Esophagus muscularis mucosa (tissue), 4 donors: ENCODE measurements around the gene CDC14B. TPM values are rescaled to one million over a fixed set of nuclear protein-coding genes. Genes with fewer than 3 reads are reported as not detected.
A peak's percentile ranks its signal among the peaks of the same experiment; 100 is the strongest.
"Not testable (repeated sequence)": the region's sequence is repeated elsewhere in the genome, so short reads cannot be mapped to it uniquely, and the experiment has no call there.

Experiments
- DNase-seq: peaks from one replicate; pipeline ENCODE4 v3.0.0-alpha.2; 2017; ENCODE audit errors: extremely low spot score
- H3K27ac ChIP-seq, 4 donors: fragments of 200-600 bp; sonication (generic); replicated peaks in 1 of 4; 1 replicate in 3 of 4; 2 replicates in 1 of 4; pipeline ENCODE4 v1.5.1; 2016 to 2019; ENCODE audit warnings: mild to moderate bottlenecking in 1 of 4
- H3K27me3 ChIP-seq, 4 donors: fragments of 200-600 bp; sonication (generic); one replicate each; pipeline versions ENCODE4 v1.5.1 to v1.6.0; 2016 to 2019
- H3K36me3 ChIP-seq, 4 donors: fragments of 200-600 bp; sonication (generic); one replicate each; pipeline ENCODE4 v1.5.1; 2016 to 2019
- H3K4me1 ChIP-seq, 4 donors: fragments of 200-600 bp; sonication (generic); one replicate each; pipeline ENCODE4 v1.5.1; 2016 to 2019
- H3K4me3 ChIP-seq, 4 donors: fragments of 200-600 bp; sonication (generic); 1 replicate in 2 of 4; 2 replicates in 2 of 4; pipeline ENCODE4 v1.5.1; 2016 to 2019; ENCODE audit warnings: mild to moderate bottlenecking in 4 of 4, moderate library complexity in 1 of 4
- H3K9me3 ChIP-seq, 4 donors: fragments of 200-600 bp; sonication (generic); 1 replicate in 3 of 4; 2 replicates in 1 of 4; pipeline ENCODE4 v1.5.1; 2016 to 2019
- EP300 ChIP-seq: sonication (generic); formaldehyde crosslinking; IDR thresholded peaks from one replicate; pipeline ENCODE4 v1.6.1; 2017; ENCODE audit warnings: antibody characterized with exemption
- POLR2A ChIP-seq: fragments of 450-650 bp; IDR thresholded peaks from one replicate; pipeline ENCODE4 v1.6.1; 2017; ENCODE audit warnings: antibody characterized with exemption, moderate library complexity, mild to moderate bottlenecking, low read depth
- POLR2AphosphoS5 ChIP-seq, 2 donors: sonication (generic); formaldehyde crosslinking; IDR thresholded peaks; one replicate each; pipeline ENCODE4 v1.6.1; 2017; ENCODE audit warnings: antibody characterized with exemption in 2 of 2
- WGBS: methylation state at CpG from one replicate; pipeline ENCODE4 v1.1.5; 2018; 5-methylcytosine and 5-hydroxymethylcytosine counted together
- intact Hi-C: fragments of 100-400 bp; cut with DNase I; formaldehyde crosslinking; loops from one replicate; pipeline ENCODE4 v1.15.1; 2023
- total RNA-seq, 4 donors: library from RNA; depleted of rRNA; stranded (reverse); fragments of >200 nt; gene quantifications; one replicate each; pipeline versions ENCODE4 v1.1.0 to v1.2.1, GENCODE V29; 2016
- TF ChIP-seq, protein P1 (sequence below), 3 experiments: fragments of 200-600 bp in 2 of 3; fragments of 450-650 bp in 1 of 3; sonication (generic) in 2 of 3; IDR thresholded peaks; one replicate each; pipeline ENCODE4 v1.5.1; 2017 to 2019; ENCODE audit warnings: antibody characterized with exemption in 3 of 3, mild to moderate bottlenecking in 2 of 3, moderate library complexity in 1 of 3

The CDC14B gene
- total RNA-seq, 4 donors from 2014 or later: 22.0 to 39.7 (median 27.0) TPM

GRCh38 chr9:96618209-96619123 is 1.2 kb downstream of the CDC14B start:
- no peaks in the 10 kb centered on the region for H3K9me3 ChIP-seq
- H3K27ac ChIP-seq: peak overlapping the region; percentile 85 to 92 (median 88)
- intact Hi-C loops: loop anchor here (5.0 kb wide), 2 partner anchors 34 to 51 kb away; no protein-coding TSS in a partner anchor
- WGBS: 30% methylated on average over 17 of the region's 69 CpGs
- peak; percentile 91 for DNase-seq
- peaks cover 0 to 28% (median 21%) of the 10 kb centered on the region in 4 donors for H3K4me1 ChIP-seq
- no peaks in the 10 kb centered on the region for H3K36me3 ChIP-seq
- TF ChIP-seq POLR2A: peak; percentile 17
- no peak for TF ChIP-seq POLR2AphosphoS5 (IDR thresholded peaks at IDR 0.05)
- no peak for TF ChIP-seq EP300
- no peaks in the 10 kb centered on the region for H3K27me3 ChIP-seq
- H3K4me3 ChIP-seq: peak overlapping the region; percentile 89 to 93 (median 92)

DNA sequence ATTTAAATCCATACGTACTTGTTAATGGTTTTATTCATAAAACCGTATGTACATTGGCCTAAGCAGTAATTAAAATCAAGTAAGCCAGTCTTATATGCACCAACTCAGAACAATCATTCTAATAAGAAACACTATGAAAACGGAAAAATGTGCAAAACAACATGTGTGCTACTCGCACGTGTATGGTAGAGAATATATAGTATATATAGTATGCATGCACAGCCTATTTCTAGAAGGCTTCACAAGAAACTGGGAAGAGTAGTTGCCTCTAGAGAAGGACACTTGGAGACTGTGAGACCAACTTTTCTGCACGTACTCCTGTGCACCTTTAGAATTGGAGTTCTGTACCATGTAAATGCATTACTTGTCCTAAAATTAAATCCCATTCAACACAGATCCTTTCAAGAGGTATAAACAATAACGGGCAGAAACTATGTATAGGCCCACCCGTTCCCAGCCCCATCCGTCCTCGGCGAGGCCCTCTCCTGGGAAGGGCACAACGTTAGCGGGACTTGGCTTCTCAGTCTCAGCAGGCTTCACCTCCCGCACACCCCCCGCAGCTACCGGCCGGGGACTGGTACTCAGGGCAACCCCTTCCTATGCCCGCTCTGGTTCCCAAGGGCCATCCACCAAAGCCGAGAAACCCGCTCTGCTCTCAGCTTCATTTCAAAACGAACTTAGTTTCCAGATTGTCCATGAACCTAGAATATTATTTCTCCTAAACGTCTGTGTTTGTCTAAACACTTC is 2.0 kb downstream of the CDC14B start:
- no peaks in the 10 kb centered on the region for H3K9me3 ChIP-seq
- no peak for TF ChIP-seq EP300
- TF ChIP-seq, protein P1, sequence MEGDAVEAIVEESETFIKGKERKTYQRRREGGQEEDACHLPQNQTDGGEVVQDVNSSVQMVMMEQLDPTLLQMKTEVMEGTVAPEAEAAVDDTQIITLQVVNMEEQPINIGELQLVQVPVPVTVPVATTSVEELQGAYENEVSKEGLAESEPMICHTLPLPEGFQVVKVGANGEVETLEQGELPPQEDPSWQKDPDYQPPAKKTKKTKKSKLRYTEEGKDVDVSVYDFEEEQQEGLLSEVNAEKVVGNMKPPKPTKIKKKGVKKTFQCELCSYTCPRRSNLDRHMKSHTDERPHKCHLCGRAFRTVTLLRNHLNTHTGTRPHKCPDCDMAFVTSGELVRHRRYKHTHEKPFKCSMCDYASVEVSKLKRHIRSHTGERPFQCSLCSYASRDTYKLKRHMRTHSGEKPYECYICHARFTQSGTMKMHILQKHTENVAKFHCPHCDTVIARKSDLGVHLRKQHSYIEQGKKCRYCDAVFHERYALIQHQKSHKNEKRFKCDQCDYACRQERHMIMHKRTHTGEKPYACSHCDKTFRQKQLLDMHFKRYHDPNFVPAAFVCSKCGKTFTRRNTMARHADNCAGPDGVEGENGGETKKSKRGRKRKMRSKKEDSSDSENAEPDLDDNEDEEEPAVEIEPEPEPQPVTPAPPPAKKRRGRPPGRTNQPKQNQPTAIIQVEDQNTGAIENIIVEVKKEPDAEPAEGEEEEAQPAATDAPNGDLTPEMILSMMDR (IDR thresholded peaks at IDR 0.05): no peak
- no peak for TF ChIP-seq POLR2A
- no peak for TF ChIP-seq POLR2AphosphoS5 (IDR thresholded peaks at IDR 0.05)
- intact Hi-C loops: loop anchor here (5.0 kb wide), 2 partner anchors 35 to 50 kb away; no protein-coding TSS in a partner anchor
- WGBS: 77% methylated on average over 22 of the region's 22 CpGs
- DNase-seq: no peak
- peak overlapping the region; percentile 85 to 92 (median 88) for H3K27ac ChIP-seq
- no peaks in the 10 kb centered on the region for H3K27me3 ChIP-seq
- peak overlapping the region in 3 of 4 donors; percentile 89 to 93 (median 91) for H3K4me3 ChIP-seq
- H3K36me3 ChIP-seq: no peaks in the 10 kb centered on the region
- H3K4me1 ChIP-seq: peaks cover 6 to 37% (median 30%) of the 10 kb centered on the region in 4 donors

GRCh38 chr9:96616817-96617438 is 2.7 kb downstream of the CDC14B start:
- Histone ChIP-seq H3K36me3 (no peaks in the 10 kb centered on the region), H3K4me3 (no peak overlapping the region), H3K27ac (peak overlapping the region in 2 of 4 donors; percentile 29 to 85), H3K27me3 (no peaks in the 10 kb centered on the region), H3K9me3 (no peaks in the 10 kb centered on the region), H3K4me1 (peaks cover 9 to 44% (median 36%) of the 10 kb centered on the region in 4 donors)
- intact Hi-C loops: loop anchor here (5.0 kb wide), 2 partner anchors 35 to 50 kb away; no protein-coding TSS in a partner anchor
- DNase-seq: no peak
- TF ChIP-seq POLR2A: no peak
- TF ChIP-seq EP300: no peak
- TF ChIP-seq, protein P1 (IDR thresholded peaks at IDR 0.05): no peak
- no peak for TF ChIP-seq POLR2AphosphoS5 (IDR thresholded peaks at IDR 0.05)
- 84% methylated on average over 7 of the region's 7 CpGs for WGBS

DNA sequence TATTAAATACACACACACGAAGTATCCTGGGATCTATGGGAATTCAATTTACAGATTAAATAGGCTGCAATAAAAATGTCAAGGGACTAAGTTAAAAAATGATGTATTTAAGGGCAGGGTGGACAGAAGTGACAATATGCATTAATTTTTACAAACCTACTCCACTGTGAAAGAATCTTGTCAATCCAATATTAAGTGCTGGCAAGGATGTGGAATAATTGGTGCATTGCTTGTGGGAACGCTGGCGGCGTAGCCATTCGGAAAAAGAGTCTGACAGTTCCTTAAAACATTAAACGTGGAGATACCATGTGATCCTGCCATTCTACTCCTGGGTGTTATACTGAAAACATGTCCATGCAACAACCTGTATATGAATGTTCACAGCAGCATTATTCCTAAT is 4.2 kb downstream of the CDC14B start:
- TF ChIP-seq POLR2AphosphoS5 (IDR thresholded peaks at IDR 0.05): no peak
- TF ChIP-seq, protein P1 (IDR thresholded peaks at IDR 0.05): no peak
- no peak for TF ChIP-seq EP300
- intact Hi-C loops: loop anchor here (5.0 kb wide), 2 partner anchors 37 to 48 kb away; no protein-coding TSS in a partner anchor
- Histone ChIP-seq H3K4me3 (no peak overlapping the region), H3K27me3 (no peaks in the 10 kb centered on the region), H3K27ac (peak overlapping the region in 1 of 4 donors; percentile 37), H3K36me3 (no peaks in the 10 kb centered on the region), H3K4me1 (peaks cover 16 to 59% (median 46%) of the 10 kb centered on the region in 4 donors), H3K9me3 (no peaks in the 10 kb centered on the region)
- no peak for DNase-seq
- WGBS: 86% methylated on average over 6 of the region's 6 CpGs

GRCh38 chr9:96614664-96615063 is 5.0 kb downstream of the CDC14B start:
- not testable (repeated sequence) for H3K36me3 ChIP-seq, H3K9me3 ChIP-seq, DNase-seq, H3K27me3 ChIP-seq, H3K4me3 ChIP-seq
- intact Hi-C loops: loop anchor here (5.0 kb wide), 2 partner anchors 38 to 47 kb away; no protein-coding TSS in a partner anchor
- 85% methylated on average over 4 of the region's 4 CpGs for WGBS
- Histone ChIP-seq H3K4me1 (peaks cover 16 to 56% (median 42%) of the 10 kb centered on the region in 4 donors), H3K27ac (peak overlapping the region in 3 of 4 donors; percentile 14 to 71 (median 37))
